K562 (cell line): ENCODE results near the gene CRADD. TPM values are rescaled to one million over a fixed set of nuclear protein-coding genes. Genes with fewer than 3 reads are reported as not detected.

Experiments
- ARID2 ChIP-seq: fragments of 450-650 bp; IDR thresholded peaks from 2 replicates; pipeline ENCODE4 v1.6.1; 2017; ENCODE audit warnings: antibody characterized with exemption, mild to moderate bottlenecking
- ARNT ChIP-seq, 2 experiments: fragments of 450-650 bp; IDR thresholded peaks; 2 replicates each; pipeline ENCODE4 v1.6.1; 2016; ENCODE audit warnings: mild to moderate bottlenecking in 1 of 2
- ATF1 ChIP-seq, 2 experiments: fragments of 450-650 bp in 1 of 2; IDR thresholded peaks; 2 replicates each; pipeline ENCODE4 v1.6.1; 2016; ENCODE audit warnings: missing compliant biosample characterization in 1 of 2, missing genetic modification characterization in 1 of 2
- CBFA2T2 ChIP-seq: fragments of 450-650 bp; conservative IDR thresholded peaks from 2 replicates; pipeline ENCODE4 v1.6.1; 2017; ENCODE audit warnings: mild to moderate bottlenecking
- CHCHD3 ChIP-seq: fragments of 250-450 bp; sonication (Bioruptor Pico); IDR thresholded peaks from 2 replicates; pipeline ENCODE4 v2.1.2; 2022; ENCODE audit warnings: mild to moderate bottlenecking
- DPF2 ChIP-seq: fragments of 450-650 bp; IDR thresholded peaks from 2 replicates; pipeline ENCODE4 v1.6.1; 2016
- EP400 ChIP-seq: fragments of 450-650 bp; IDR thresholded peaks from 2 replicates; pipeline ENCODE4 v1.6.1; 2017; ENCODE audit warnings: antibody characterized with exemption, mild to moderate bottlenecking, moderate library complexity
- ERF ChIP-seq: fragments of 450-650 bp; formaldehyde crosslinking; IDR thresholded peaks from 2 replicates; pipeline ENCODE4 v1.4.0; 2020; ENCODE audit warnings: mild to moderate bottlenecking, mixed read lengths
- FOSL1 ChIP-seq: fragments of 200-800 bp; sonication (Bioruptor generic); conservative IDR thresholded peaks from 2 replicates; pipeline ENCODE4 v1.6.1; 2016; ENCODE audit warnings: missing genetic modification characterization, missing compliant biosample characterization
- FOXA3 ChIP-seq, 2 experiments: fragments of 450-650 bp in 1 of 2; sonication (generic) in 1 of 2; formaldehyde crosslinking; IDR thresholded peaks in 1 of 2; conservative IDR thresholded peaks in 1 of 2; 2 replicates each; pipeline versions ENCODE4 v1.4.0 to v1.8.0; 2020 to 2022; ENCODE audit warnings: mild to moderate bottlenecking in 2 of 2, missing genetic modification reagents in 1 of 2
- FOXM1 ChIP-seq, 2 experiments: fragments of 450-650 bp in 1 of 2; sonication (generic) in 1 of 2; formaldehyde crosslinking in 1 of 2; IDR thresholded peaks; 2 replicates each; pipeline versions ENCODE4 v1.6.1 to v1.9.0; 2017 to 2022; ENCODE audit warnings: low read depth in 2 of 2, mild to moderate bottlenecking in 2 of 2, missing genetic modification reagents in 1 of 2, moderate library complexity in 1 of 2
- HSF4 ChIP-seq: fragments of 250-450 bp; sonication (Bioruptor Pico); IDR thresholded peaks from 2 replicates; pipeline ENCODE4 v2.1.2; 2022; ENCODE audit warnings: mild to moderate bottlenecking, moderate library complexity, borderline replicate concordance
- MAFF ChIP-seq: IDR thresholded peaks from 2 replicates; pipeline ENCODE4 v1.6.1; 2012; ENCODE audit warnings: low read length, improper control_type of control experiment
- MEF2A ChIP-seq: IDR thresholded peaks from 2 replicates; pipeline ENCODE4 v1.6.1; 2011; ENCODE audit warnings: low read depth, mild to moderate bottlenecking, low read length, moderate library complexity; ENCODE audit not compliant: control insufficient read depth
- MTA3 ChIP-seq: fragments of 450-650 bp; formaldehyde crosslinking; IDR thresholded peaks from 2 replicates; pipeline ENCODE4 v1.6.1; 2017; ENCODE audit warnings: mild to moderate bottlenecking, borderline replicate concordance
- RBM22 ChIP-seq: fragments of 200-400 bp; formaldehyde crosslinking; IDR thresholded peaks from 2 replicates; pipeline ENCODE4 v1.6.1; 2018; ENCODE audit warnings: low read length, low read depth; ENCODE audit not compliant: poor library complexity, severe bottlenecking
- RCOR1 ChIP-seq, 2 experiments: IDR thresholded peaks; 2 replicates each; pipeline ENCODE4 v1.6.1; 2012; ENCODE audit warnings: low read depth in 2 of 2, low read length in 2 of 2, borderline replicate concordance in 1 of 2, improper control_type of control experiment in 1 of 2
- RHOXF2B ChIP-seq: fragments of 250-450 bp; sonication (Bioruptor Pico); conservative IDR thresholded peaks from 2 replicates; pipeline ENCODE4 v1.5.1; 2021
- TAL1 ChIP-seq: fragments of 450-650 bp; IDR thresholded peaks from 2 replicates; pipeline ENCODE4 v1.6.1; 2016; ENCODE audit warnings: mild to moderate bottlenecking
- TCF3 ChIP-seq: sonication (generic); formaldehyde crosslinking; IDR thresholded peaks from 2 replicates; pipeline ENCODE4 v1.4.0; 2020; ENCODE audit warnings: mild to moderate bottlenecking, missing genetic modification reagents
- TEAD4 ChIP-seq, 2 experiments: sonication (generic) in 1 of 2; formaldehyde crosslinking in 1 of 2; IDR thresholded peaks; 2 replicates each; pipeline versions ENCODE4 v1.6.1 to v1.8.0; 2012 to 2022; ENCODE audit warnings: borderline replicate concordance in 1 of 2, inconsistent platforms in 1 of 2, low read length in 1 of 2, mild to moderate bottlenecking in 1 of 2, missing genetic modification reagents in 1 of 2
- ZC3H11A ChIP-seq: IDR thresholded peaks from 2 replicates; pipeline ENCODE4 v1.6.1; 2012; ENCODE audit warnings: low read depth, low read length, improper control_type of control experiment
- polyA plus RNA-seq, 8 experiments: library from polyadenylated mRNA; depleted of rRNA in 4 of 8; stranded (reverse) in 5 of 8; unstranded in 3 of 8; fragments of >200 nt; fragmentation: Nextera tagmentation in 2 of 8; fragmentation: Illumina TruSeq in 1 of 8; extraction: Ambion mirVana in 2 of 8; extraction: Trizol in 1 of 8; gene quantifications; 2 replicates each; pipeline versions ENCODE4 v1.2.1 to v1.2.3, GENCODE V29; 2011 to 2014; ENCODE audit warnings: inconsistent platforms in 1 of 8, missing spikeins in 1 of 8
- total RNA-seq, 7 experiments: library from RNA; depleted of rRNA in 6 of 7; stranded (reverse); fragments of >200 nt in 6 of 7; fragmentation: Illumina TruSeq in 2 of 7; extraction: Trizol in 2 of 7; gene quantifications; 2 replicates each; pipeline versions ENCODE4 v1.2.1 to v1.2.3, GENCODE V29; 2011 to 2021; ENCODE audit warnings: low replicate concordance in 1 of 7
- TF ChIP-seq, protein P1 (sequence below): fragments of 450-650 bp; conservative IDR thresholded peaks from 2 replicates; pipeline ENCODE4 v1.6.1; 2016; ENCODE audit warnings: missing genetic modification characterization, low read depth, mild to moderate bottlenecking, control low read depth, missing compliant biosample characterization
- TF ChIP-seq, protein P2 (sequence below): IDR thresholded peaks from 2 replicates; pipeline ENCODE4 v1.6.1; 2014; ENCODE audit warnings: antibody characterized with exemption

Gene CRADD
- total and polyA plus RNA-seq, 9 of the 15 experiments (the other 6 are each of a cell fraction or from before 2014, with no cell fraction given): 20.5 to 41.1 (median 25.9) TPM

DNA sequence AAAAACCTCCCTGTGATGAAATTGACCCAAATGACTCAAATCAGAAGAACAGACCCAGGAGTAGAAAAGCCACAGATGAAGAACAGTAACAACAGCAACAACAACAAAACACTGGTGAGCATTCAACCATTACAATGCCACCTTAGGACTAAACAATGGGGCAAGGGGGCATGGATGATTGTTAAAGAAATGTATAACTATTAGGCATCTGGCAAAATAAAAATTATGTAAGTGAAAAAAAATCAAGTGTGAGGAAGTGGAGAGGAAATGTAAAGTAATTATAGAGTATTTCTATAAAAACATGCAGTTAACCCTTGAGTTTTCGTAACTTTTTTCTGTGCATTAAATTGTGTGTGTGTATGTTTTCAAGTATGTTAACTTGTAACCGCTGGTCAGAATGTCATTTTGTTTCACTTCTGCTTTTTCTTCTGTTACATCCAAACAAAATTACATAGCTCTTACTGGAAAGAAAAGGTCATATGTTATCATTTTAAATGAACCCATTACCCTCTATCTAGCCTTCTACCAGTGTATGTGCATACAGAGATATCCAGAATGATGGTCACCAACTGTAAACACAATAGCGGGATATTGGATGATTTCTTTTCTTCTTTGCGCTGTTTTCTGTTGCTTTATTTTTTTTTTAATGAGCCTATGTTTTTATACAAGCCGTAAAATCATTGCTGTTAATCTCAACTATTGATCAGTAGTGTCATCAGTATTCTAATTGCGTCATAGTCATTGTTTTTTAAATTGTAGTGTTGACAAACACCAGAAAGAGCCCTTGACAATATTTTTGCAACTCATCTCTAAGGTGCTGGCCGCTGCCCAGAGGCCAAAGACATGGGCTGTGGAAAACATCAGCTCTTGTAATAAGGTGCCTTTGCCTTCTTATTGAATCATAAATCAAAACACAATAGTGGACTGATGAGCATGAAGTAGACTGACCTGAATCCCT is 170.6 kb downstream of the CRADD start (continued):
- TF ChIP-seq RBM22 (no peak), MEF2A (no peak), FOXA3 (CRISPR knock-in tag; conservative IDR thresholded peaks at IDR 0.05 in 1 of 2, IDR thresholded peaks at IDR 0.05 in 1 of 2) (peak in 1 of 2 experiments; percentile 59; a peak in 2 of 4 replicates), CBFA2T2 (0 out of 2 replicates have a peak, but pooled peaks have one; percentile 32), RCOR1 (IDR thresholded peaks at IDR 0.05; ENCODE audit: borderline replicate concordance in 1 of 2, low read depth in 2 of 2, low read length in 2 of 2) (peak in 1 of 2 experiments; percentile 55; a peak in 2 of 4 replicates), FOSL1 (tag) (peak; percentile 45; the same call in 1 of the 2 replicates), ERF (no peak), TAL1 (peak; percentile 67), ARID2 (no peak), MTA3 (no peak), FOXM1 (IDR thresholded peaks at IDR 0.05; ENCODE audit: low read depth) (peak; percentile 51; the same call in 1 of the 2 replicates), FOXM1 (CRISPR knock-in tag; IDR thresholded peaks at IDR 0.05; ENCODE audit: low read depth) (no peak), RHOXF2B (no peak), MAFF (peak; percentile 4; the same call in 1 of the 2 replicates), DPF2 (peak; percentile 56), TCF3 (CRISPR knock-in tag) (peak; percentile 72), CHCHD3 (no peak), TEAD4 (IDR thresholded peaks at IDR 0.05; ENCODE audit: low read length) (peak; percentile 70; the same call in 1 of the 2 replicates), TEAD4 (CRISPR knock-in tag; IDR thresholded peaks at IDR 0.05; ENCODE audit: borderline replicate concordance) (no peak), ZC3H11A (no peak), EP400 (no peak), ATF1 (CRISPR knock-in tag; IDR thresholded peaks at IDR 0.05) (no peak), ATF1 (tag; IDR thresholded peaks at IDR 0.05) (0 out of 2 replicates have a peak, but pooled peaks have one; percentile 16), HSF4 (CRISPR knock-in tag) (no peak), ARNT (IDR thresholded peaks at IDR 0.05) (no peak)
- TF ChIP-seq, protein P1, sequence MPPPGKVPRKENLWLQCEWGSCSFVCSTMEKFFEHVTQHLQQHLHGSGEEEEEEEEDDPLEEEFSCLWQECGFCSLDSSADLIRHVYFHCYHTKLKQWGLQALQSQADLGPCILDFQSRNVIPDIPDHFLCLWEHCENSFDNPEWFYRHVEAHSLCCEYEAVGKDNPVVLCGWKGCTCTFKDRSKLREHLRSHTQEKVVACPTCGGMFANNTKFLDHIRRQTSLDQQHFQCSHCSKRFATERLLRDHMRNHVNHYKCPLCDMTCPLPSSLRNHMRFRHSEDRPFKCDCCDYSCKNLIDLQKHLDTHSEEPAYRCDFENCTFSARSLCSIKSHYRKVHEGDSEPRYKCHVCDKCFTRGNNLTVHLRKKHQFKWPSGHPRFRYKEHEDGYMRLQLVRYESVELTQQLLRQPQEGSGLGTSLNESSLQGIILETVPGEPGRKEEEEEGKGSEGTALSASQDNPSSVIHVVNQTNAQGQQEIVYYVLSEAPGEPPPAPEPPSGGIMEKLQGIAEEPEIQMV (tag): no peak
- TF ChIP-seq, protein P2, sequence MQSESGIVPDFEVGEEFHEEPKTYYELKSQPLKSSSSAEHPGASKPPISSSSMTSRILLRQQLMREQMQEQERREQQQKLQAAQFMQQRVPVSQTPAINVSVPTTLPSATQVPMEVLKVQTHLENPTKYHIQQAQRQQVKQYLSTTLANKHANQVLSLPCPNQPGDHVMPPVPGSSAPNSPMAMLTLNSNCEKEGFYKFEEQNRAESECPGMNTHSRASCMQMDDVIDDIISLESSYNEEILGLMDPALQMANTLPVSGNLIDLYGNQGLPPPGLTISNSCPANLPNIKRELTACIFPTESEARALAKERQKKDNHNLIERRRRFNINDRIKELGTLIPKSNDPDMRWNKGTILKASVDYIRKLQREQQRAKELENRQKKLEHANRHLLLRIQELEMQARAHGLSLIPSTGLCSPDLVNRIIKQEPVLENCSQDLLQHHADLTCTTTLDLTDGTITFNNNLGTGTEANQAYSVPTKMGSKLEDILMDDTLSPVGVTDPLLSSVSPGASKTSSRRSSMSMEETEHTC: no peak
